WI38 (cell line): ENCODE measurements around the gene PRMT2.
"Not testable (repeated sequence)": the region's sequence is repeated elsewhere in the genome, so short reads cannot be mapped to it uniquely, and the experiment has no call there.

Source experiments
- H3K4me3 ChIP-seq: 2 replicates; pipeline ENCODE4 v1.5.1; 2011; ENCODE audit warnings: low read depth, mild to moderate bottlenecking, control low read depth, low read length
- TF ChIP-seq, protein P1 (sequence below): IDR thresholded peaks from 2 replicates; pipeline ENCODE4 v1.5.1; 2012; ENCODE audit warnings: low read depth, mild to moderate bottlenecking, control low read depth, low read length

PRMT2 gene

GRCh38 chr21:46675595-46676280 is 40.3 kb downstream of the PRMT2 start:
- TF ChIP-seq, protein P1, sequence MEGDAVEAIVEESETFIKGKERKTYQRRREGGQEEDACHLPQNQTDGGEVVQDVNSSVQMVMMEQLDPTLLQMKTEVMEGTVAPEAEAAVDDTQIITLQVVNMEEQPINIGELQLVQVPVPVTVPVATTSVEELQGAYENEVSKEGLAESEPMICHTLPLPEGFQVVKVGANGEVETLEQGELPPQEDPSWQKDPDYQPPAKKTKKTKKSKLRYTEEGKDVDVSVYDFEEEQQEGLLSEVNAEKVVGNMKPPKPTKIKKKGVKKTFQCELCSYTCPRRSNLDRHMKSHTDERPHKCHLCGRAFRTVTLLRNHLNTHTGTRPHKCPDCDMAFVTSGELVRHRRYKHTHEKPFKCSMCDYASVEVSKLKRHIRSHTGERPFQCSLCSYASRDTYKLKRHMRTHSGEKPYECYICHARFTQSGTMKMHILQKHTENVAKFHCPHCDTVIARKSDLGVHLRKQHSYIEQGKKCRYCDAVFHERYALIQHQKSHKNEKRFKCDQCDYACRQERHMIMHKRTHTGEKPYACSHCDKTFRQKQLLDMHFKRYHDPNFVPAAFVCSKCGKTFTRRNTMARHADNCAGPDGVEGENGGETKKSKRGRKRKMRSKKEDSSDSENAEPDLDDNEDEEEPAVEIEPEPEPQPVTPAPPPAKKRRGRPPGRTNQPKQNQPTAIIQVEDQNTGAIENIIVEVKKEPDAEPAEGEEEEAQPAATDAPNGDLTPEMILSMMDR = no peak

GRCh38 chr21:46676542-46676941 is 41.1 kb downstream of the PRMT2 start:
- not testable (repeated sequence) for H3K4me3 ChIP-seq

More at GRCh38 chr21:46675595-46676280, 40.3 kb downstream of the PRMT2 start:
- no peak overlapping the region for H3K4me3 ChIP-seq

GRCh38 chr21:46681593-46681992 is 46.1 kb downstream of the PRMT2 start:
- H3K4me3 ChIP-seq = not testable (repeated sequence)

- not testable (repeated sequence) for H3K4me3 ChIP-seq
Observed at GRCh38 chr21:46698652-46699051, 63.2 kb downstream of the PRMT2 start.

DNA sequence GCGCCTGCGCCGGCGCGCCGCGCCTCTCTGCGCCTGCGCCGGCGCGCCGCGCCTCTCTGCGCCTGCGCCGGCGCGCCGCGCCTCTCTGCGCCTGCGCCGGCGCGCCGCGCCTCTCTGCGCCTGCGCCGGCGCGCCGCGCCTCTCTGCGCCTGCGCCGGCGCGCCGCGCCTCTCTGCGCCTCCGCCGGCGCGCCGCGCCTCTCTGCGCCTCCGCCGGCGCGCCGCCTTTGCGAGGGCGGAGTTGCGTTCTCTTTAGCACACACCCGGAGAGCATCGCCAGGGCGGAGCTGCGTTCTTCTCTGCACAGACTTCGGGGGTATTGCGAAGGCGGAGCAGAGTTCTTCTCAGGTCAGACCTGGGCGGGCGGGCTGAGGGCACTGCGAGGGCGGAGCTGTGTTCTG is 63.6 kb downstream of the PRMT2 start:
- not testable (repeated sequence) for H3K4me3 ChIP-seq
